GM21576 (cell line): ENCODE data around the gene RESP18.
A peak's percentile ranks its signal among the peaks of the same experiment; 100 is the strongest.
"Not testable (repeated sequence)": the region's sequence is repeated elsewhere in the genome, so short reads cannot be mapped to it uniquely, and the experiment has no call there.

Experiments
- ATAC-seq: cut with Tn5 transposase; IDR thresholded peaks from one replicate; pipeline ENCODE4 v1.9.1; 2021; ENCODE audit warnings: mild to moderate bottlenecking, moderate library complexity; ENCODE audit not compliant: unreplicated experiment

RESP18 gene

GRCh38 chr2:219292616-219293015, 39.9 kb downstream of the RESP18 start:
- ATAC-seq: no peak

- no peak for ATAC-seq
Measured at GRCh38 chr2:219291910-219292490, 40.5 kb downstream of the RESP18 start.

GRCh38 chr2:219291394-219291793, 41.1 kb downstream of the RESP18 start:
- no peak for ATAC-seq

- no peak for ATAC-seq
Measured at GRCh38 chr2:219290381-219291171, 42.0 kb downstream of the RESP18 start.

GRCh38 chr2:219289537-219290361, 42.8 kb downstream of the RESP18 start:
- ATAC-seq: no peak

- ATAC-seq: no peak
Measured at GRCh38 chr2:219289195-219289536, 43.4 kb downstream of the RESP18 start.

- ATAC-seq: no peak
Measured at GRCh38 chr2:219287580-219288265, 44.8 kb downstream of the RESP18 start.

- ATAC-seq: not testable (repeated sequence)
Measured at GRCh38 chr2:219287116-219287440, 45.5 kb downstream of the RESP18 start.

- ATAC-seq: no peak
Measured at GRCh38 chr2:219286436-219287115, 46.0 kb downstream of the RESP18 start.

- ATAC-seq: no peak
Measured at GRCh38 chr2:219285894-219286425, 46.6 kb downstream of the RESP18 start.

- ATAC-seq: no peak
Measured at GRCh38 chr2:219285373-219285735, 47.2 kb downstream of the RESP18 start.

GRCh38 chr2:219284501-219285372, 47.8 kb downstream of the RESP18 start:
- no peak for ATAC-seq

GRCh38 chr2:219282943-219283581, 49.5 kb downstream of the RESP18 start:
- no peak for ATAC-seq

GRCh38 chr2:219282375-219282774, 50.2 kb downstream of the RESP18 start:
- no peak for ATAC-seq

GRCh38 chr2:219281588-219281987, 51.0 kb downstream of the RESP18 start:
- ATAC-seq: no peak

- no peak for ATAC-seq
Measured at GRCh38 chr2:219280651-219281050, 51.9 kb downstream of the RESP18 start.

- ATAC-seq: no peak
Measured at GRCh38 chr2:219279916-219280516, 52.5 kb downstream of the RESP18 start.

GRCh38 chr2:219279151-219279915, 53.2 kb downstream of the RESP18 start, which contains the start of gene DNAJB2:
Gene DNAJB2, plus strand, starts transcription at chr2:219279366. Its CDS starts 468 bp downstream, at chr2:219279834.
- ATAC-seq: peak; percentile 79
